ENCODE data around the gene CGN. TPM values are rescaled to one million over a fixed set of nuclear protein-coding genes. Genes with fewer than 3 reads are reported as not detected.

CGN gene, protein sequence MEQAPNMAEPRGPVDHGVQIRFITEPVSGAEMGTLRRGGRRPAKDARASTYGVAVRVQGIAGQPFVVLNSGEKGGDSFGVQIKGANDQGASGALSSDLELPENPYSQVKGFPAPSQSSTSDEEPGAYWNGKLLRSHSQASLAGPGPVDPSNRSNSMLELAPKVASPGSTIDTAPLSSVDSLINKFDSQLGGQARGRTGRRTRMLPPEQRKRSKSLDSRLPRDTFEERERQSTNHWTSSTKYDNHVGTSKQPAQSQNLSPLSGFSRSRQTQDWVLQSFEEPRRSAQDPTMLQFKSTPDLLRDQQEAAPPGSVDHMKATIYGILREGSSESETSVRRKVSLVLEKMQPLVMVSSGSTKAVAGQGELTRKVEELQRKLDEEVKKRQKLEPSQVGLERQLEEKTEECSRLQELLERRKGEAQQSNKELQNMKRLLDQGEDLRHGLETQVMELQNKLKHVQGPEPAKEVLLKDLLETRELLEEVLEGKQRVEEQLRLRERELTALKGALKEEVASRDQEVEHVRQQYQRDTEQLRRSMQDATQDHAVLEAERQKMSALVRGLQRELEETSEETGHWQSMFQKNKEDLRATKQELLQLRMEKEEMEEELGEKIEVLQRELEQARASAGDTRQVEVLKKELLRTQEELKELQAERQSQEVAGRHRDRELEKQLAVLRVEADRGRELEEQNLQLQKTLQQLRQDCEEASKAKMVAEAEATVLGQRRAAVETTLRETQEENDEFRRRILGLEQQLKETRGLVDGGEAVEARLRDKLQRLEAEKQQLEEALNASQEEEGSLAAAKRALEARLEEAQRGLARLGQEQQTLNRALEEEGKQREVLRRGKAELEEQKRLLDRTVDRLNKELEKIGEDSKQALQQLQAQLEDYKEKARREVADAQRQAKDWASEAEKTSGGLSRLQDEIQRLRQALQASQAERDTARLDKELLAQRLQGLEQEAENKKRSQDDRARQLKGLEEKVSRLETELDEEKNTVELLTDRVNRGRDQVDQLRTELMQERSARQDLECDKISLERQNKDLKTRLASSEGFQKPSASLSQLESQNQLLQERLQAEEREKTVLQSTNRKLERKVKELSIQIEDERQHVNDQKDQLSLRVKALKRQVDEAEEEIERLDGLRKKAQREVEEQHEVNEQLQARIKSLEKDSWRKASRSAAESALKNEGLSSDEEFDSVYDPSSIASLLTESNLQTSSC
- total RNA-seq (2022; extraction: Qiagen RNA extraction; ENCODE audit: low read depth): 1.2 to 2.2 TPM (median 1.4 TPM) in 5 replicates

DNA sequence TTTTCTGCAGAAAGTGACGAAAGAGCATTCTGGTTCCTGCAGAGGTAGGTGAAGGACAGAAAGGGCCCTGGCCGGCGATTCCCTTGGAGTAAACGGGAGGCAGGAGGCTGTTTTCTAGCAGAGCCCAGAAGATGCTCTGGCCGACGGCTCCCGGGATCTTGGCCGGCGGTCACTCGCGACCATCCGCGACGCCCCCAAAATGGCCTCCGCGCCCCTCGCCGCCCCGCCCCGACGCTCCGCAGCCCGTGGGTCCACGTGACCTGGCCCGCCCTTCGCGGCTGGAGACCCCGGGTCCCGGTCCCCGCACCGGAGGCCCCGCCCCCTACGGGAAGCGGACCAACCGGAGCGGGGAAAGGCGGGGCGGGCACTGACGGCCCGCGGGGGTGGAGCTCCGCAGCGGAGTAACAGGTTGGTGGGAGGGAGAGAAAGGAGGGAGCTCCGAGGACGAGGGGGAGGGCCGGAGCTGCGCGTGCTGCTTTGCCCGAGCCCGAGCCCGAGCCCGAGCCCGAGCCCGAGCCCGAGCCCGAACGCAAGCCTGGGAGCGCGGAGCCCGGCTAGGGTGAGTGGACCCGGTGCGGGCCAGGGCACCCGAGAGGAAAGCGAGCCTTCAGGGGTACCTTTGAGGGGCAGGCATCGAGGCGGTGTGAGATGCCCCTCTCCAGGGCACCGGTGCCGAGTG is at the start of gene CGN:
CGN (plus strand) TSS at position 431 of the 679 bp plus-strand sequence. CDS start 7,133 bp downstream, outside the sequence.

DNA sequence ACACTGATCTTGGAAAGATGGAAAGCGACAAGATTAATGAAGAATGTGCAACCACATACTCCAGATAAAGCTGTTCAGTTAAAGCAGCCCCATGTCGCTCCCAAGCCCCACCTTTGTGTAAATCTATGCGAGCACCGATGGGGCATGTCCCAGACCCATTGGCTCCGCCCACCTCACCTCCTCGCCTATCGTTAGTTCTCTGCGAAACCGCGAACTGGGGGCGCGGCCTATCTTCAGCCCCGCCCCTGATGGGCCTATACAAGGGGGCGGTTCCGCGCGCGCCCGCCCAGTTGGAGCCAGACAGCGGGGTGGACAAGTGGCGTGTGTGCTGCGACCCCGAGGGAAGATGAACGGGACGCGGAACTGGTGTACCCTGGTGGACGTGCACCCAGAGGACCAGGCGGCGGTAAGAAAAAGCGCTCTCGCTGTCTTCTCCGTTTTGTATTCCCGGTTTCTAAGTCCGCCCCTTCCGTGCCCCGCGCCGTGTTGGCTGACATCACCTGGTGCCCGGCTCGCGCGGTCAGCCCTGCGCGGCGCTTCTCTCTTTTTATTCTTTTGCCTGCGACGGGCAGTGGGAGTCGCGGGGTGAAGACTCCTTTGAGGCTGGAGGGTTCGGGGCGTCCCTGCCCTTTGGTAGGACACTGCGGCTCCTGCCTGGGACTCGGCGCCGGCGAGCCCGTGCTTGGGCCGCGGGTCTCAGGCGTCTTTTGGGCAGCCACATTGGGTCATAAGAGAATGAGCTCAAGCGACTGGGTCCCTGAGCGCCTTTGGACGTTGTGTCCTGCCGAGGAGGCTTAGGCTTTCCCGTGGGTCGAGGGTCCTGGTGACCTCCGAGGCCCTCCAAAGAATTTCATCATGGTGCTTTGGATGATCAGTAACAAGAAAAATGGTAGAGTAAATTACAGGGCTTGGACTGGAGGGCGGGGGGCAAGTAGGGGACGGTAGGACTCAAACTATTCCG is 29.1 kb downstream of the CGN start, which contains the start of gene TUFT1:
TUFT1 (plus strand) TSS at position 289 of the 961 bp plus-strand sequence; CDS start at position 347, 58 bp downstream.

Other genes starting within 250 kb of the CGN start
- gene ZNF687, start 229.1 kb upstream of the CGN start, total RNA-seq (2022; extraction: Qiagen RNA extraction; ENCODE audit: low read depth): 11.8 to 15.4 TPM (median 14.3 TPM) in 5 replicates
- gene PI4KB, start 184.0 kb upstream of the CGN start, total RNA-seq (2022; extraction: Qiagen RNA extraction; ENCODE audit: low read depth): 25.8 to 29.8 TPM (median 27.9 TPM) in 5 replicates
- gene RFX5, start 164.1 kb upstream of the CGN start, total RNA-seq (2022; extraction: Qiagen RNA extraction; ENCODE audit: low read depth): 23.8 to 26.9 TPM (median 25.9 TPM) in 5 replicates
- gene SELENBP1, start 138.7 kb upstream of the CGN start, total RNA-seq (2022; extraction: Qiagen RNA extraction; ENCODE audit: low read depth): 5.4 to 7.8 TPM (median 6.2 TPM) in 5 replicates
- gene PSMB4, start 111.8 kb upstream of the CGN start, total RNA-seq (2022; extraction: Qiagen RNA extraction; ENCODE audit: low read depth): 340 to 454 TPM (median 407 TPM) in 5 replicates
- gene POGZ, start 51.9 kb upstream of the CGN start, total RNA-seq (2022; extraction: Qiagen RNA extraction; ENCODE audit: low read depth): 14.8 to 20.9 TPM (median 19.6 TPM) in 5 replicates
- gene TUFT1, start 28.9 kb downstream of the CGN start, total RNA-seq (2022; extraction: Qiagen RNA extraction; ENCODE audit: low read depth): 14.0 to 16.7 TPM (median 14.3 TPM) in 5 replicates
- gene SNX27, start 100.7 kb downstream of the CGN start, total RNA-seq (2022; extraction: Qiagen RNA extraction; ENCODE audit: low read depth): 6.8 to 10.9 TPM (median 7.5 TPM) in 5 replicates
- gene CELF3, start 205.4 kb downstream of the CGN start, total RNA-seq (2022; extraction: Qiagen RNA extraction; ENCODE audit: low read depth): not detected in 5 replicates
- gene RIIAD1, start 210.1 kb downstream of the CGN start, total RNA-seq (2022; extraction: Qiagen RNA extraction; ENCODE audit: low read depth): not detected in 5 replicates

All from A549 treated with RU486 at 1 μM for 4 hours (cell line).